ENCODE data around the gene OR5C1. TPM values are rescaled to one million over a fixed set of nuclear protein-coding genes. Genes with fewer than 3 reads are reported as not detected.

OR5C1 gene
- not detected for total RNA-seq

GRCh38 chr9:122788831-122789230, at the start of gene OR5C1:
Gene OR5C1, plus strand, starts transcription at chr9:122788933. Its CDS starts 0 bp downstream, at chr9:122788933.
- Mint-ChIP-seq H3K9me3 (peaks cover 0 to 1% of the 10 kb centered on the region in 2 donors), H3K27ac (peak within 1 kb of the TSS in 1 of 2 donors; percentile 17), H3K36me3 (no peaks in the 10 kb centered on the region)
- no peak for ATAC-seq
- no peak for DNase-seq (ENCODE audit: low spot score in 2 of 2)

DNA sequence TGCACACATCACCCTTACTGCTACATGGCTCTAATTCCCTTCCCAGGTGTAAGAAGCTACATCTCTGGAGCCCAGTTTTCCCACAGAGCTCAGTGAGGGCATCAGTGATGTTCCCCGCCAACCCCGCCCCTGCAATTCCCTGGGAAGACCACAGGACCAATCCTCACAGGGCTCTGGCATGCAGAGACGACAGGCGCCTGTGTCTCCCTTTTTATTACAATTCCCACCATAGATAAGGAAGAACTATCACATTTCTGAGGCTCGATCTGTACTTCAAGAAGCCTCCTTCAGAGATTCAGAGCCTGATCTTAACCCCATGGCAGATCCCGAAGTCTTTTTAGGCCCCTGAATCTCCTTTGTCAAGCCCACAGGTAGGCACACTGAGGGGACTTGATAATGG, 46.7 kb upstream of the OR5C1 start, which contains the start of gene OR1L6:
OR1L6 (plus strand) TSS at position 301 of the 400 bp plus-strand sequence. CDS start 7,545 bp downstream, outside the sequence.
- H3K9me3 Mint-ChIP-seq: peaks cover 7 to 10% of the 10 kb centered on the region in 2 donors
- DNase-seq (ENCODE audit: low spot score in 2 of 2) (no peak), ATAC-seq (no peak)
- no peak within 1 kb of the TSS for H3K27ac Mint-ChIP-seq
- peaks cover 5 to 7% of the 10 kb centered on the region in 2 donors for H3K36me3 Mint-ChIP-seq

DNA sequence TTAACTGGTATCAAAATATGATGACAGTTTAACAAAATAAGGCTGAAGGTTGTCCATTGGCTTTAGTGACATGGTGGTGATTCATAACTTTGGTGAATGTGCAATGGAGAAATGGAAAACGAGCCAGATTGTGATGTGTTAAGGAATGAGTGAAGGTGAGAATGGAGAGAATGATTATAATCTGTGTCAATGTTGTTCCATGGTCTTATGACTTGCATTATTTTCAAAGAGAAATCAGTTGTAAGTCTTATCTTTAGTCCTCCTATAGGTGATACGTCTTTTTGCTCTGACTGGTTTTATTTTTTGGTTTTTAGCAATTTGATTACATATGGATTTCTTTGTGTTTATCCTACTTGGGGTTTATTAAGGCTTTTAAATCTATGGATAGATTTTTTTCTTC, 33.9 kb upstream of the OR5C1 start:
- no peak overlapping the region for H3K27ac Mint-ChIP-seq
- peaks cover 22 to 27% of the 10 kb centered on the region in 2 donors for H3K36me3 Mint-ChIP-seq
- peak in 1 of 2 donors; percentile 22 for ATAC-seq
- no peak for DNase-seq (ENCODE audit: low spot score in 2 of 2)
- H3K9me3 Mint-ChIP-seq: peaks cover 26 to 31% of the 10 kb centered on the region in 2 donors

DNA sequence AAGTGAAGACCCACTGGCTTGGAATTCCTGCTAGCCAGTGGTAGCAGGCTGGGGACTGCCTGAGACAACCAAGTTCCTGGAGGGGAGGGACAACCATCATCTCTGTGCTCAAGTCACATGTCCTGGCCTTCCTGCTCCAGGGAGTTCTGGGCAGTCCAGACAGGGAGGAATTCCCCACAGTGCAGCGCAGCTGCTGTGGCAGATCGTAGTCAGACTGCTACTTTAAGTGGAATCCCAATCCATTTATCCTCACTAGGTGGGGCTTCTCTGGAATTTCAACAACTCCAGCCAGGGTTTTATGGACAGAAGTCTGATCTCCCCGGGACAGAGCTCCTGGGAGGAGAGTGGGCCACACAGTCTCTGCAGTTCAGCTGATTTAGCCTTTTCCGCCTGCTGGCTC, 20.9 kb upstream of the OR5C1 start:
- Mint-ChIP-seq H3K9me3 (peaks cover 27 to 36% of the 10 kb centered on the region in 2 donors), H3K36me3 (peaks cover 22 to 28% of the 10 kb centered on the region in 2 donors), H3K27ac (no peak overlapping the region)
- ATAC-seq (no peak), DNase-seq (ENCODE audit: low spot score in 2 of 2) (no peak)

GRCh38 chr9:122777052-122777451, 11.7 kb upstream of the OR5C1 start:
- H3K9me3 Mint-ChIP-seq: peaks cover 5 to 9% of the 10 kb centered on the region in 2 donors
- DNase-seq (ENCODE audit: low spot score in 2 of 2): no peak
- ATAC-seq: no peak
- peaks cover 0 to 3% of the 10 kb centered on the region in 2 donors for H3K36me3 Mint-ChIP-seq
- no peak overlapping the region for H3K27ac Mint-ChIP-seq

GRCh38 chr9:122777935-122778627, 10.7 kb upstream of the OR5C1 start:
- Mint-ChIP-seq H3K36me3 (no peaks in the 10 kb centered on the region), H3K27ac (no peak overlapping the region), H3K9me3 (peaks cover 0 to 4% of the 10 kb centered on the region in 2 donors)
- no peak for ATAC-seq
- no peak for DNase-seq (ENCODE audit: low spot score in 2 of 2)

- DNase-seq (ENCODE audit: low spot score in 2 of 2) (no peak), ATAC-seq (no peak)
- H3K9me3 Mint-ChIP-seq: no peaks in the 10 kb centered on the region
- no peaks in the 10 kb centered on the region for H3K36me3 Mint-ChIP-seq
- H3K27ac Mint-ChIP-seq: no peak overlapping the region
These were observed 9.6 kb upstream of the OR5C1 start for GRCh38 chr9:122779181-122779580.

- no peaks in the 10 kb centered on the region for H3K9me3 Mint-ChIP-seq
- no peak for DNase-seq (ENCODE audit: low spot score in 2 of 2)
- ATAC-seq: no peak
- no peaks in the 10 kb centered on the region for H3K36me3 Mint-ChIP-seq
- H3K27ac Mint-ChIP-seq: no peak overlapping the region
These were observed 8.7 kb upstream of the OR5C1 start for GRCh38 chr9:122780026-122780425.

DNA sequence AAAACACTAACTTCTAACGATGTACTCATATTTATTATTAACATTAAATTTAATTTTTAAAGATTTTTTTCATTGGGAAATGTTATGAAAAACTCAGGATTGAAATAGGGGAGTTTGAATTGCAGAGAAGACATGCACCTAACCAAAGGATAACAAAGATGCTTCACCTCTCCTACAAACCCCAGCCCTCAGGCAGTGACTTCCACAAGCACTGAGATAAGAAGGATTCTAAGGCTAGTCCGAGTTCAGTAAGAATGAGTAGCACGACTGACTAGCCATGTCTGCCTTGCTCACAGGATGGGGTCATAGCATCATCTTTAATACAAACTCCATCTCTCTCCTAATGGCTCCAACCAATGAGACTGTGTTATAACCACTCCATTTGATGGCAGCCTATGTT, 7.1 kb upstream of the OR5C1 start:
- DNase-seq (ENCODE audit: low spot score in 2 of 2) (no peak), ATAC-seq (no peak)
- Mint-ChIP-seq H3K9me3 (no peaks in the 10 kb centered on the region), H3K36me3 (no peaks in the 10 kb centered on the region), H3K27ac (no peak overlapping the region)

DNA sequence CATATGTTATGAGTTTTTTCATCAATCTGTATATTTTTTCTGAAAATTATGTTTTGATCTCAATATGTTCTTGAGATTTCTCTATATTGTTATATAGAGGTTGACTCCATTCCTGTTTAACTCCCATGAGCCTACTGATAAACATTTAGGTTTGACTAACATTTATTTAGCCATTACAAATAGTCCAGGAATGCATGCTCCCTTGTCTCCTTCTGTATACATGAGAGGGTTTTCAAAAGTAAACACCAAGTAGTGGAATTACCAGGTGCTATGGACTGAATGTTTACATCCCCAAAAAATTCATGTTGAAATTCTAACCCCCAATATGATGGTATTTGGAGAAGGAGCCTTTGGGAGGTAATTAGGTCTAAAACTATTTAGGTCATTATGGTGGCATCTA, 3.5 kb upstream of the OR5C1 start:
- Mint-ChIP-seq H3K9me3 (no peaks in the 10 kb centered on the region), H3K27ac (no peak overlapping the region), H3K36me3 (no peaks in the 10 kb centered on the region)
- ATAC-seq (no peak), DNase-seq (ENCODE audit: low spot score in 2 of 2) (no peak)

DNA sequence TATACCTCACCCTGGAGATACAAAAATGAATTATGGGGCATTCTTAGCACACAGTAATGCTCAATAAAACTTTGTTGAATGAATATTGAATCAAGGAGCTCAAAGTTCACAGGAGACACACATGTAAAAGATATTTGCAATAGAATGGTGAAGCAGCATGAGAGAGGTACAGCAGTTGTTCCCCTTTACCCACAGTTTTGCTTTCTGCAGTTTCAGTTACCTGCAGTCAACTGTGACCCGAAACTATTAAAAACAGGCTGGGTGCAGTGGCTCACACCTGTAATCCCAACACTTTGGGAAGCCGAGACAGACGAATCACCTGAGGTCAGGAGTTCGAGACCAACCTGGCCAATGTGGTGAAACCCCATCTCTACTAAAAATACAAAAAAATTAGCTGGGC, 2.4 kb upstream of the OR5C1 start:
- ATAC-seq (no peak), DNase-seq (ENCODE audit: low spot score in 2 of 2) (no peak)
- no peaks in the 10 kb centered on the region for H3K9me3 Mint-ChIP-seq
- no peaks in the 10 kb centered on the region for H3K36me3 Mint-ChIP-seq
- H3K27ac Mint-ChIP-seq: no peak overlapping the region

GRCh38 chr9:122789256-122790046, 718 bp downstream of the OR5C1 start:
- DNase-seq (ENCODE audit: low spot score in 2 of 2): no peak
- no peaks in the 10 kb centered on the region for H3K36me3 Mint-ChIP-seq
- ATAC-seq: no peak
- no peak overlapping the region for H3K27ac Mint-ChIP-seq
- peaks cover 0 to 6% of the 10 kb centered on the region in 2 donors for H3K9me3 Mint-ChIP-seq

- Mint-ChIP-seq H3K27ac (no peak overlapping the region), H3K36me3 (no peaks in the 10 kb centered on the region), H3K9me3 (peaks cover 0 to 6% of the 10 kb centered on the region in 2 donors)
- ATAC-seq: no peak
- no peak for DNase-seq (ENCODE audit: low spot score in 2 of 2)
These were observed 3.3 kb downstream of the OR5C1 start for GRCh38 chr9:122791872-122792669.

GRCh38 chr9:122797316-122798063, 8.8 kb downstream of the OR5C1 start:
- Mint-ChIP-seq H3K9me3 (peaks cover 0 to 6% of the 10 kb centered on the region in 2 donors), H3K36me3 (no peaks in the 10 kb centered on the region), H3K27ac (no peak overlapping the region)
- peak; percentile 43 to 66 for ATAC-seq
- no peak for DNase-seq (ENCODE audit: low spot score in 2 of 2)

- no peak for ATAC-seq
- Mint-ChIP-seq H3K27ac (no peak within 1 kb of the TSS), H3K9me3 (peaks cover 0 to 1% of the 10 kb centered on the region in 2 donors), H3K36me3 (peaks cover 0 to 2% of the 10 kb centered on the region in 2 donors)
- no peak for DNase-seq (ENCODE audit: low spot score in 2 of 2)
These were observed 11.6 kb downstream of the OR5C1 start, which contains the start of gene OR1K1 for GRCh38 chr9:122800066-122801060. Gene OR1K1, plus strand, starts transcription at chr9:122800123. Its CDS starts 0 bp downstream, at chr9:122800123.
